WTC11 (cell line): Measurements from ENCODE around the gene ARHGAP28. TPM values are rescaled to one million over a fixed set of nuclear protein-coding genes. Genes with fewer than 3 reads are reported as not detected.

Source experiments
- ATAC-seq: fragments of 200-7000 bp; cut with Tn5 transposase; 2 replicates; pipeline ENCODE4 v1.10.0; 2021; ENCODE audit warnings: mild to moderate bottlenecking, moderate library complexity
- CTCF ChIA-PET: fragments of 300-600 bp; sonication (Branson Sonifier 250); formaldehyde crosslinking; loops from one replicate; lab custom pipeline; 2021; ENCODE audit warnings: antibody characterized with exemption; lab: Charles Lee
- POLR2A ChIA-PET: fragments of 350-600 bp; sonication (Branson Sonifier 250); formaldehyde crosslinking; loops from one replicate; lab custom pipeline; 2021; ENCODE audit warnings: antibody characterized with exemption; lab: Charles Lee
- DNase-seq: peaks from one replicate; pipeline ENCODE4 v3.0.0; 2021; ENCODE audit warnings: low spot score
- H3K27ac Mint-ChIP-seq: 2 replicates; pipeline ENCODE4 v1.8.0; 2021; ENCODE audit warnings: mixed read lengths
- H3K27me3 Mint-ChIP-seq: 2 replicates; pipeline ENCODE4 v1.8.0; 2021; ENCODE audit warnings: low read depth, mild to moderate bottlenecking, moderate library complexity, mixed read lengths
- H3K36me3 Mint-ChIP-seq: 2 replicates; pipeline ENCODE4 v1.8.0; 2021; ENCODE audit warnings: mixed read lengths
- H3K4me1 Mint-ChIP-seq: 2 replicates; pipeline ENCODE4 v1.8.0; 2022; ENCODE audit warnings: mixed read lengths
- H3K4me3 Mint-ChIP-seq: 2 replicates; pipeline ENCODE4 v1.8.0; 2021; ENCODE audit warnings: mild to moderate bottlenecking, moderate library complexity, mixed read lengths
- H3K9me3 Mint-ChIP-seq: 2 replicates; pipeline ENCODE4 v1.8.0; 2021; ENCODE audit warnings: mixed read lengths
- CREB1 ChIP-seq: sonication (generic); formaldehyde crosslinking; IDR thresholded peaks from 2 replicates; pipeline ENCODE4 v1.8.0; 2023; ENCODE audit warnings: mild to moderate bottlenecking, missing genetic modification reagents
- E2F4 ChIP-seq: sonication (generic); formaldehyde crosslinking; IDR thresholded peaks from 2 replicates; pipeline ENCODE4 v1.8.1; 2022; ENCODE audit warnings: low read depth, mild to moderate bottlenecking, moderate library complexity, missing genetic modification reagents, borderline replicate concordance
- E2F5 ChIP-seq: sonication (generic); formaldehyde crosslinking; IDR thresholded peaks from 2 replicates; pipeline ENCODE4 v1.8.1; 2022; ENCODE audit warnings: mild to moderate bottlenecking, moderate library complexity, missing genetic modification reagents
- ELF4 ChIP-seq: sonication (generic); formaldehyde crosslinking; IDR thresholded peaks from 2 replicates; pipeline ENCODE4 v1.8.1; 2022; ENCODE audit warnings: low read depth, mild to moderate bottlenecking, moderate library complexity, missing genetic modification reagents
- GRHL2 ChIP-seq: fragments of 250-450 bp; sonication (Bioruptor Pico); IDR thresholded peaks from 2 replicates; pipeline ENCODE4 v1.8.0; 2022; ENCODE audit warnings: mild to moderate bottlenecking, moderate library complexity; ENCODE audit not compliant: insufficient replicate concordance, severe bottlenecking
- GTF2I ChIP-seq: fragments of 250-450 bp; sonication (Bioruptor Pico); conservative IDR thresholded peaks from 2 replicates; pipeline ENCODE4 v1.4.0; 2021; ENCODE audit warnings: mild to moderate bottlenecking
- IRF1 ChIP-seq: sonication (generic); formaldehyde crosslinking; IDR thresholded peaks from 2 replicates; pipeline ENCODE4 v1.8.0; 2023; ENCODE audit warnings: missing genetic modification reagents
- IRF2 ChIP-seq: sonication (generic); formaldehyde crosslinking; IDR thresholded peaks from 2 replicates; pipeline ENCODE4 v1.8.0; 2022; ENCODE audit warnings: low read depth, missing genetic modification reagents, borderline replicate concordance
- KAT7 ChIP-seq: sonication (generic); formaldehyde crosslinking; IDR thresholded peaks from 2 replicates; pipeline ENCODE4 v1.8.1; 2023; ENCODE audit warnings: missing genetic modification reagents, mild to moderate bottlenecking, borderline replicate concordance
- MLX ChIP-seq: sonication (generic); formaldehyde crosslinking; IDR thresholded peaks from 2 replicates; pipeline ENCODE4 v1.8.1; 2023; ENCODE audit warnings: mild to moderate bottlenecking, missing genetic modification reagents, moderate library complexity
- MXD4 ChIP-seq: fragments of 250-450 bp; sonication (Bioruptor Pico); IDR thresholded peaks from 2 replicates; pipeline ENCODE4 v1.8.0; 2021; ENCODE audit warnings: mild to moderate bottlenecking, moderate library complexity, borderline replicate concordance
- NR1H2 ChIP-seq: sonication (generic); formaldehyde crosslinking; IDR thresholded peaks from 2 replicates; pipeline ENCODE4 v1.9.0; 2021; ENCODE audit warnings: mild to moderate bottlenecking, moderate library complexity, missing genetic modification reagents
- NR3C1 ChIP-seq: sonication (generic); formaldehyde crosslinking; conservative IDR thresholded peaks from 2 replicates; pipeline ENCODE4 v1.8.1; 2023; ENCODE audit warnings: low read depth, mild to moderate bottlenecking, missing genetic modification reagents
- SMAD4 ChIP-seq: sonication (generic); formaldehyde crosslinking; IDR thresholded peaks from 2 replicates; pipeline ENCODE4 v1.8.0; 2022; ENCODE audit warnings: mild to moderate bottlenecking, missing genetic modification reagents
- SOX15 ChIP-seq: fragments of 250-450 bp; sonication (Bioruptor Pico); IDR thresholded peaks from 2 replicates; pipeline ENCODE4 v1.9.0; 2021; ENCODE audit warnings: mild to moderate bottlenecking
- STAT6 ChIP-seq: sonication (generic); formaldehyde crosslinking; conservative IDR thresholded peaks from 2 replicates; pipeline ENCODE4 v1.8.1; 2023; ENCODE audit warnings: mild to moderate bottlenecking, low read depth, missing genetic modification reagents, moderate library complexity
- ZNF317 ChIP-seq: sonication (generic); formaldehyde crosslinking; IDR thresholded peaks from 2 replicates; pipeline ENCODE4 v1.8.1; 2023; ENCODE audit warnings: low read depth, mild to moderate bottlenecking, moderate library complexity, missing genetic modification reagents, borderline replicate concordance
- ZNF416 ChIP-seq: fragments of 250-450 bp; sonication (Bioruptor Pico); IDR thresholded peaks from 2 replicates; pipeline ENCODE4 v1.9.0; 2021; ENCODE audit warnings: mild to moderate bottlenecking, inconsistent platforms
- ZSCAN18 ChIP-seq: fragments of 250-450 bp; sonication (Bioruptor Pico); IDR thresholded peaks from 2 replicates; pipeline ENCODE4 v2.1.2; 2022; ENCODE audit warnings: mild to moderate bottlenecking, moderate library complexity
- total RNA-seq: library from RNA; stranded (reverse); gene quantifications from 3 replicates; pipeline ENCODE4 v1.2.3, GENCODE V29; 2021

The ARHGAP28 gene
- total RNA-seq, 1 experiment from 2014 or later = 14.8 TPM

GRCh38 chr18:6960656-6961055 is 231.1 kb downstream of the ARHGAP28 start (continued):
- TF ChIP-seq IRF1 = no peak
- no peak for TF ChIP-seq ZNF317 (CRISPR knock-in tag)
- no peak for TF ChIP-seq ELF4 (CRISPR knock-in tag)
- TF ChIP-seq NR1H2 = no peak
- TF ChIP-seq MXD4 (CRISPR knock-in tag) = no peak
- no peak for TF ChIP-seq SOX15 (CRISPR knock-in tag)
- TF ChIP-seq, all 79 proteins: peak for 0

- Mint-ChIP-seq H3K27ac (no peak overlapping the region), H3K9me3 (peaks cover 12% of the 10 kb centered on the region), H3K4me3 (no peak overlapping the region), H3K27me3 (no peaks in the 10 kb centered on the region), H3K36me3 (peaks cover 79% of the 10 kb centered on the region), H3K4me1 (no peaks in the 10 kb centered on the region)
- CTCF ChIA-PET = no interaction called here
- POLR2A ChIA-PET = no interaction called here
- no peak for TF ChIP-seq IRF2 (CRISPR knock-in tag)
- no peak for DNase-seq
- ATAC-seq = no peak
Observed at GRCh38 chr18:6961331-6961730, 231.8 kb downstream of the ARHGAP28 start.

- no peaks in the 10 kb centered on the region for H3K4me1 Mint-ChIP-seq
- DNase-seq (no peak), ATAC-seq (no peak)
- peaks cover 12% of the 10 kb centered on the region for H3K9me3 Mint-ChIP-seq
- no peak overlapping the region for H3K4me3 Mint-ChIP-seq
- POLR2A ChIA-PET = no interaction called here
- TF ChIP-seq SMAD4 (CRISPR knock-in tag) = no peak
- TF ChIP-seq IRF1 = no peak
- CTCF ChIA-PET = interaction anchor here (0.6 to 1.0 kb wide), 2 partner anchors 26 to 214 kb away, joined by 3 to 4 read pairs; no protein-coding TSS in a partner anchor
- H3K36me3 Mint-ChIP-seq = peaks cover 69% of the 10 kb centered on the region
- no peaks in the 10 kb centered on the region for H3K27me3 Mint-ChIP-seq
- no peak overlapping the region for H3K27ac Mint-ChIP-seq
Observed at GRCh38 chr18:6962571-6963451, 233.3 kb downstream of the ARHGAP28 start.

- ChIA-PET CTCF (interaction anchor here (0.6 to 1.0 kb wide), 2 partner anchors 25 to 214 kb away, joined by 3 to 4 read pairs; no protein-coding TSS in a partner anchor), POLR2A (no interaction called here)
- Mint-ChIP-seq H3K9me3 (peaks cover 12% of the 10 kb centered on the region), H3K36me3 (peaks cover 63% of the 10 kb centered on the region), H3K4me1 (no peaks in the 10 kb centered on the region), H3K27me3 (no peaks in the 10 kb centered on the region), H3K27ac (no peak overlapping the region), H3K4me3 (no peak overlapping the region)
- ATAC-seq (no peak), DNase-seq (no peak)
- TF ChIP-seq STAT6 (CRISPR knock-in tag) = no peak
- no peak for TF ChIP-seq KAT7 (CRISPR knock-in tag)
- TF ChIP-seq E2F4 = no peak
- TF ChIP-seq ZSCAN18 = no peak
- no peak for TF ChIP-seq E2F5 (CRISPR knock-in tag)
- TF ChIP-seq ZNF416 (CRISPR knock-in tag) = no peak
- TF ChIP-seq NR3C1 (CRISPR knock-in tag) = no peak
- no peak for TF ChIP-seq GRHL2 (CRISPR knock-in tag)
- TF ChIP-seq GTF2I (CRISPR knock-in tag) = no peak
- no peak for TF ChIP-seq CREB1 (CRISPR knock-in tag)
- TF ChIP-seq MLX = no peak
Observed at GRCh38 chr18:6963452-6964097, 234.1 kb downstream of the ARHGAP28 start.
